Ishikawa (cell line): ENCODE results near the gene C17orf50.

ENCODE experiments used
- EGR1 ChIP-seq: IDR thresholded peaks from 2 replicates; pipeline ENCODE4 v1.6.1; 2012
- EP300 ChIP-seq: IDR thresholded peaks from 2 replicates; pipeline ENCODE4 v1.6.1; 2012; ENCODE audit warnings: borderline replicate concordance
- FOXM1 ChIP-seq: IDR thresholded peaks from 2 replicates; pipeline ENCODE4 v1.6.1; 2012; ENCODE audit warnings: low read depth, borderline replicate concordance
- MAX ChIP-seq: IDR thresholded peaks from 2 replicates; pipeline ENCODE4 v1.6.1; 2012
- NFIC ChIP-seq: IDR thresholded peaks from 2 replicates; pipeline ENCODE4 v1.6.1; 2012
- REST ChIP-seq: IDR thresholded peaks from 2 replicates; pipeline ENCODE4 v1.6.1; 2012; ENCODE audit warnings: low read depth, mild to moderate bottlenecking
- TAF1 ChIP-seq: IDR thresholded peaks from 2 replicates; pipeline ENCODE4 v1.6.1; 2012; ENCODE audit warnings: low read depth, mild to moderate bottlenecking
- TEAD4 ChIP-seq: IDR thresholded peaks from 2 replicates; pipeline ENCODE4 v1.6.1; 2012
- USF1 ChIP-seq: IDR thresholded peaks from 2 replicates; pipeline ENCODE4 v1.6.1; 2012
- YY1 ChIP-seq: IDR thresholded peaks from 2 replicates; pipeline ENCODE4 v1.6.1; 2012; ENCODE audit warnings: low read depth
- ZBTB7A ChIP-seq: IDR thresholded peaks from 2 replicates; pipeline ENCODE4 v1.6.1; 2012; ENCODE audit warnings: low read depth

GRCh38 chr17:35716897-35717465 is 43.7 kb upstream of the C17orf50 start:
- no peak for TF ChIP-seq TEAD4
- TF ChIP-seq ZBTB7A: no peak
- no peak for TF ChIP-seq EGR1
- TF ChIP-seq FOXM1: no peak
- TF ChIP-seq NFIC: no peak
- no peak for TF ChIP-seq USF1
- no peak for TF ChIP-seq TAF1
- TF ChIP-seq EP300: no peak
- TF ChIP-seq REST: no peak
- TF ChIP-seq MAX: no peak
- no peak for TF ChIP-seq YY1
